Hematopoietic multipotent progenitor cell treated with erythropoietin and hydrocortisone succinate and interleukin-3 and kit ligand, for 15 days (in vitro differentiated cells): ENCODE measurements around the gene CACNA1G.

ENCODE experiments used
- DNase-seq: peaks from one replicate; pipeline ENCODE4 v3.0.0-alpha.2; 2015; ENCODE audit warnings: low spot score

Gene CACNA1G

DNA sequence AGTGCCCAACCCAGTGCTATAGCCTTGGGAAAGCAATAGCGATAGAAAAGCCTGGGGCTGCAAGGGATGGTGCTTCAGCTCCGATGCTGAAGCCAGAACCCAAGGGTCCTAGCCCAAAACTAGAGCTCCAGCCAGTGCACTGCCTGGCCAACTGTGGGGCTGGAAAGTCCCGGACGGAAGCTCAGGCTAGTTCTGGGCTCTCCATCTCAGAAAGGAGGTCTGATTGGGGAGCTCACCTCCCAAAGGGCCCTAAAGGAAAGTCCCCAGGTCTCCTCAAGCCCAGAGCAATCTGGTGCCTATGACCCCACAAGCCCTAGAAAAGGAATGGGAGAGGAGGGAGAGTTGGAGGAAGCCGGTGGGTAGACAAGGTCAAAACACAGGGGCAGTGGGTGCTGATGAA, 72.1 kb downstream of the CACNA1G start:
- DNase-seq = no peak

DNA sequence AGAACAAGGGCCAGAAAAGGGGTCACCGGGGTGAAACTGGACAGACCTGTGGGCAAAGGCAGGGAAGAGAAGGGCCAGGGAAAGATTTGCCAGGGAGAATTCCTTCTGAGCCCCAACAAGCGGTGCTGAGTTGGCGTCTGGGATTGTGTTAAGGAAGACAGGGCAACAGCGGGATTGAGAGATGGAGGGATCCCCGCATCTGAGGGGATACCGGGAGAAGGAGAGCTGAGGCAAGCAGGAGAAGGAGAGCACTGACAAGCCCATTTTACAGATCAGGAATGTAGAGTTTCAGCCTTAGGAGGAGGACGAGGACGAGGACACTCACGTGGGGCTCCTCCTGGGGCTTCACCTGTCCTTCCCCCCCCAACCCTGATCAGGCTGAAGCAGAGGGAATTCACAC, 73.2 kb downstream of the CACNA1G start:
- no peak for DNase-seq

- no peak for DNase-seq
Observed at GRCh38 chr17:50634224-50634914, 73.9 kb downstream of the CACNA1G start, which contains the start of gene ABCC3. ABCC3 (plus strand) TSS chr17:50634881; CDS start chr17:50634937, 56 bp downstream.

DNA sequence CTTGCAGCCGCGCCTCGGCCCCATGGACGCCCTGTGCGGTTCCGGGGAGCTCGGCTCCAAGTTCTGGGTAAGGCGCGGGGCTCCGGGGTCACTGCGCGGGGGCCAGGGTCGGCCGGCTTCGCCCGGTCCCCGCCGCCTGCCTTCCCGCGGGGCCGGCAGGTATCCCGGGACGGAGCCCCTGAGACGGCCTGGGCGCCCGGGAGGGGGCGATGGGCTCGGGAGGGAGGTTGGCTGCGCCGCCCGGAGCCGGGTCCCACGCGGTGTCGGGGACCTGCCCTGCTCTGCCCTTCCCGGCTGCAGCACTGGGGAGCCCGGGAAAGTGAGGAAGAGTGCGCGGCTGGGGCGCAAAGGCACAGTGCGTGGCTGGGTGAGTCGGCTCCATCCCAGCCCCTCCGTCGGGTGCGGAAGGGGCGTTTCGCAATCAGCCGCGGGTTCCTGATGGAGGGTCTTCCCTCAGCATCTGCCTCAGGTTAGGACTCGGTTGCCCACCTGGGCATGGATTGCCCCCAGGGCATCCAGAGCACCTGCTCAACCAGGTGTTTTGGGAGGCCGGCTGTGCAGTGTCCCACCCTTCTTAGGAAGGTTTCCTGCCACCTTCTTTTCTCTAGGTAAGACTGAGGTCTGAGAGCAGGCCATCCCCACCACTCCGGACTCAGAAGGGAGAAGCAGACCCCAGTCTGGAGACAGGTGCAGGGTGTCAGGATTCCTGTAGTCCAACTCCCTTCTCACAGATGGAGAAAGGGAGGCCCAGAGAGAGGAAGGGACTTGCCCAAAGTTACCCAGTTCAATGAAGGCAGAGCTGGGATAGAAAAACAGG, 74.6 kb downstream of the CACNA1G start:
- no peak for DNase-seq

DNA sequence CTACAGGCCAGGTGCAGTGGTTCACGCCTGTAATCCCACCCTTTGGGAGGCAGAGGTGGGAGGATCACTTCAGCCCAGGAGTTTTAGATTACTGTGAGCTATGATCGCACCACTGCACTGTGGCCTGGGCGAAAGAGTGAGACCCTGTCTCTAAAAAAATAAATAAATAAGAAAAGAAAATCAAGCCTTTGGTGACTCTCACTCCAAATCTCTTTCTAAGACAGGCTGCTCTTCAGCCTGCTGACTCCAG, 75.1 kb downstream of the CACNA1G start:
- no peak for DNase-seq

GRCh38 chr17:50635982-50636803, 75.7 kb downstream of the CACNA1G start:
- DNase-seq = no peak

GRCh38 chr17:50636804-50637195, 76.3 kb downstream of the CACNA1G start:
- DNase-seq = no peak

DNA sequence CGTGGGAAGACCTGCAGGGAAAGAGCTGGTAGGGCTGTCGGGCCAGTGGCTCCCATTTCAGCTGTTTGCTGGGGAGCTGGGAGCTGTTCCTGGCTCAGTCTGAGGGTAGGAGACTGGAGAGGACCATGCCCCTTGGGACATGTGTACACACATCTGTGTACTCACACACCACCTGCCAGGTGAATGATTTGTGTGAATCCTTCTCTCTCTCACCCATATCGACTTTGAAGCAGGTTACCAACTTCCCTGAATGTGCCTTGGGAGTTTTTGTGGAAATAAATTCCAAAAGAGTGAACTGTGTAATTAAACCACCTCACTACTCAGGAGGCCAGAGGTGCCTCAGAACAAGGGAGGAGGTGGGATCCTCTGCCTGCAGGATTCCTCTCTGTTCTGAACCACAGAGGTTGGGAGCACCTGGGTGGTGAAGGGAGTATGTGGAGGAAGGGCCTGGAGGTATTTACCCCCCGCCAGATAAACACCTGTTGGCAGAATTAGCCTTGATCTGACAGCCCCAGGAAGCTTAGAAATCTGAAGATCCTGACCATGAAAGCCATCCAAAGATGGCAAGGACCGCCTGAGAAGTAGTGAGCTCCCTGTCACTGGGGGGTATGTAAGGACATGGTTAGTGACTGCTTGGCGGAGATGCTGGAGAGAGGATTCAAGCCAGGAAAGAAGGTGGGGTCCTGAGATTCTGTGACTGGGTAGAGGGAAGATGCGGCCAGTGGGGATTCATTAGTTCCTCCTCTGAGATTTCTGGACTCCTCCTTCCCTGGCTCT, 77.5 kb downstream of the CACNA1G start:
- DNase-seq = no peak

DNA sequence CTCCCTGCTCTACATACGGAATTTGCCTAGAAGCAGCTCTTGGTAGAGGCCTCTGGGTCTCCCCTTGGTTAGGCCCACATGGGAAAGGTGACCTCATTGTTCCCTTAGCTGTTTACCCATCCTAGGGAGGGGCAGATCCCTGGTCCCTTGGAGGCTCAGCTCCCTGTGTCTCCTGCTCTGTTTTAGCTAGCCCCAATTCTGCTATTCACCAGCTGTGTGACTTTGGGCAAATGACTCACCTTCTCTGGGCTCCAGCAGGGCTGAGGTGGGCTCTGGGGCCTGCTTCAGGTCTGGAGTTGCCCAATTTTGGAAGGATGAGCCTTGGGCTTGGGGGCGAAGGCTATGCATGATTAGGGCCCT, 78.1 kb downstream of the CACNA1G start:
- no peak for DNase-seq

DNA sequence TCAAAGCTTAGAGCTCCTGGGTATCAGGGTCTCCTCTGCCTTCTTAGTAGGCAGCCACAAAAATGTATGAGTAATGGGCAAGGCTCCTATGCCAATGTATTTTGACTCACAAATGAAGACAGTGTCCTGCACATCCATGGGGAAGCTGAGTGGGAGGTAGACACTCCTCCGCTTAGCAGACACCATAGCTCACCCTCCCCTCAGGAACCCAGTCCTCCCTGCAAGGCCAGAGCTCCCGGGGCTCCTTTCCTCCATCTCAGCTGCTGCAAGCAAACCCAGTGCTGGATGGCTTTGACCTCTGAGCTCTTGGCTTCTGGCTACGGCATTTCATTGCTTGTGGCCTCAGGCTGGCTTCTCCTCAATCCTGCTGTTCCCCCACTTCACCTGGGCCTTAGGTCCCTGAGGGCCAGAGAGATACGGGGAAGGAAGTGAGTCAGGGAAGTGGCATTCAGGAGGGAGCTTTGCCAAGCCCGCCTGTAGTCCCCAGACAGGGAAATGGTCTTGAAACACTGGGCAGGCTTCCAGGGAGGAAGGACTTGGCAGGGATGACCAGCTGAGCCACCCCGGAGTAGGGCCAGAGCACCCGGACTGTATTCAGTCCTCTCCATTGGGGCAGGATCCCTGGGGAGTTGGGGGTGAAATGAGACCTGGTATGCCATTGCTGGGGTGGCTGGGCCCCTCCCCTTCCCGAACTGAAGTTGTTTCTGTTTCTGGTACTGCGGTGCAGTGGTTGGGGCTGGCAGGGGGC, 78.6 kb downstream of the CACNA1G start:
- no peak for DNase-seq

GRCh38 chr17:50640686-50641351, 80.3 kb downstream of the CACNA1G start:
- DNase-seq = no peak

- DNase-seq = no peak
Observed at GRCh38 chr17:50641357-50641756, 80.8 kb downstream of the CACNA1G start.

DNA sequence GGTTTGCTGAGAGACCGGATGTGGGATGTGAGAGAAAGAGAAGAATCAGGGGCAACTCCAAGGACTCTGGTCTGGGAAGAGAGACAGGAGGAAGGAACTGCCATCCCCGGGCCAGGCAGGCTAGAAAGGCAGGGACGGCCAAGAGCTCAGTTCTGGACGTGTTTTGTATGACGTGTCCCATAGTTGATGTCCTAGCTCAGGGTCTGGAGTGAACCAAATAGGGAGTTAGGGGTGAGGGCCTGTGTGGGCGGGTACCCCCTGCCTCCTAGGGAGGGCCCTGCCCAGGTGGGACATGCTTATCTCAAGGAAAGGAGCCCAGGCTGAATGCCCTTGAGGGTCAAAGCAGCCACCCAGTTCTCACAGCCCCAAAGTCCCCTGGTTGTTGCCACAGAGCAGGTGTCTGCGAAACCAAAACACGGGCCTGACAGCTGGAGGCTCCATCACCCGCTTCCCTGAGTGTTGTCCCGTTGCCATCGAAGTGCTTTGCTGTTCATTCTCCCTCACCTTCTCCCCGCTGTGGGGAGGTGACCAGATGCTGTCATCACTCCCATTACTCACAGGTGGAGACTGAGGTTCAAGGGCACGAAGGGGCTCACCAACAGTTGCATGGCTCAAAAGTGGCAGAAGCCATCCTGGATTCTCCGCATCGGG, 81.7 kb downstream of the CACNA1G start:
- DNase-seq = no peak

DNA sequence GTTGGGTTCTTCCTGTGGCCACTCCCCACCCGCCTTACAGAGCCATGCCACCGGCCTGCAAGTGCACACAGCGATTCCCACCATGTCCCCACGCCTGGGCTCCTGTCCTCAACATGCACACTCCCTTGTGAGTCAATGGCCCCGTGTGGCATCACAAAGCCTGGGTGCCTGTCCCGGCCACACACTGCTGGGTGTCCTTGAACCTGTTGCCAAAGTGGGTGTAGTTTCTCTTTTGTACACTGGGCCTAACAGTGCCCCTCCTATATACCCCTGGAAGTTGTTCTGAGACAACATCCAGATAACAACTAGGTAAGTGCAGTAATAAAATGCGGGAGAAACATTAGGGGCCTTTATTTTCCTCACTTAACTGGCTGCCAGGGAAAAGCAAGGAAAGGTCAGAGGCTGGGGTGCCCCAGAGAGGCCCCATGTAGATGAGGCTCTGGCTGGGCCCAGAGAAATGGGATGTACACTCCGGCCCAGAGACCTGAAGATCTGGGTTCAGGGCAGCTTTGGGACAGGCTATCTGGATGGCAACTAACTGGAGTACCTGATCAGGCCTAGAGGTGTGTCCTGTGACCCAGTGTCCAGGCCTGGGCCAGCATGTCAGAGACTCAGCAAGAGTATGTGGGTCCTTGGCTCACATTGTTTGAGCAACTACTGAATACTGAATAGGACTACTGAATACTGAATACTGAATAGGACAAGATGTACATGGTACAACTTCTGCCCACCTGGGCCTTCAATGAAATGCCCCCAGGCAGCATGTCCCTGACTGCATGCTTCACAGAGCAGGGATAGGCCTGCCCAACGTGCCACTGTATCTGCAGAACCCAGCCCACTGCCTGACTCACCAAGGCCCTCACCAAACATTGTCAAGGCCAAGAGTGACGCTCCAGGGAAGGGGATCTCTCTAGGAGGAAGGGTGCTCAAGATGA, 82.5 kb downstream of the CACNA1G start:
- no peak for DNase-seq

DNA sequence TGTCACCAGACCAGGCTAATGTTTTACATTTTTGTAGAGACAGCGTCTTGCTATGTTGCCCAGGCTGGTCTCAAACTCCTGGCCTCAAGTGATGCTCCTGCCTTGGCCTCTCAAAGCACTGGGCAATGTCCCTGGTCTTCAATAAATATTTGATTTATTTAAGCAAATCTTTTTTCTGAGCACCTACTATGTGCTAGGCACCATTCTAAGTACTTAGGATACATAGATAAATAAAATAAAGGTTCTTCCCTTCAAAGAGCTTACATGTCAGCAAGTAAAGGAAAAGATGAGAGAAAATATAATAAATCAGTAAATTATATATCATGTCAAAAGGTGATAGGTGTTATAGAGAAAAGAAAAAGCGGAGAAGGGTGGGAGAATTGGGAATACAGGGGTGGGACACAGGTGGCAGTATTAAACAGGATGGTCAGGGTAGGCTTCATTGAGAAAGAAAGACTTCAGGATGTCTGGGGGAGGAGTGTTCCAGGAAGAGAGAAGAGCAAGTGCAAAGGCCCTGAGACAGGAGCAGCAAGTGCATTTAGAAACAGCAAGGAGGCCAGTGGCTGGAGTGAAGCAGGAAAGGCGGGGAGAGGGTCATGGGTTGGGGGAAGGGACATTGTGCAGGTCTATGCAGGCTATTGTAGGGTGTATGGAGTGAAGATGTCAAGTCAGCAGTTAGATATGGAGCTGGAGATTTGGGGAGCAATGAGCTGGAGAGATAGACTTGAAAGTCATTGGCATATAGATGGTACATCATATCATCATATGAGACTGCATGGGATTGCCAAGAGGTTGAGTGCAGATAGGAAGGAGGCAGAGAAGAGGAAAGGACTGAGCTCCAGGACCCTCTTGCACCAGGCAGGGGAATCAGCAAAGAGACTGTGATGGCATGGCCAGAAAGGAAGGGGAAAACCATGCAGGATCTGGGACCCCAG, 85.5 kb downstream of the CACNA1G start:
- no peak for DNase-seq

GRCh38 chr17:50647187-50647586, 86.7 kb downstream of the CACNA1G start:
- DNase-seq = no peak

DNA sequence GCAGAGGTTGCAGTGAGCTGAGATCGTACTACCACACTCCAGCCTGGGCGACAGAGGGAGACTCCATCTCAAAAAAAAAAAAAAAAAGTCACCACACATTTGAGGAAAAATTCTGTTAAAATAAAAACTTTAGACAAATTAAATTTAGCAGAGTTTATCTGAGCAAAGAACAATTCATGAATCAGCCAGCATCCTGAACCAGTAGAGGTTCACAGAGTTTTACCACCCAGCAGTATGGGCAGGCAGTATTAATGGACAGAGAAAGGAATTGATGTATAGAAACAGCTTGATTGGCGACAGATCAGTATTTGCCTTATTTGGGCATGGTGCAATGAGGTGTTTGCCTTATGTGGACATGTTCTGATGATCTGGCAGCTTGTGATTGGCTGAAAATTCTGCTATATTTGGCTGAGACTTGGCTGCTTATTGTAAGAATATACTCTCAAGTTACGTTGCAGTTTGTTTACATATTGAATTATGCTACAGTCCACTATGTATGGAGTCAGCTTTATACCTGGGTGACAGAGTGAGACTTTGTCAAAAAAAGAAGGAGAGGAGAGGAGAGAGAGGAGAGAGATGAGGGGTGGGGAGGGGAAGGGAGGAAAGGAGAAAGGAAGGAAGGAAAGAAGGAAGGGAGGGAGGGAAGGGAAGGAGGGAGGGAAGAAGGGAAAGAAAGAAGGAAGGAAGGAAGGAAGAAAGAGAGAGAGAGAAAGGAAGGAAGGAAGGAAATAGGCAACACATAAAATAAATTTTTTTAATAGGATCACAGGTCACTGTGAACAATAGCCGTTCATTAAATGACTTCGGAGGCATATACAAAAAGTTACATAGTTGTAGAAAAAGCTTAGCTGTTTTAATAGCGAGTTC, 88.8 kb downstream of the CACNA1G start:
- no peak for DNase-seq
